GM18520 (cell line): ENCODE results near the gene PHACTR1.

Experiments
- ATAC-seq: cut with Tn5 transposase; IDR thresholded peaks from one replicate; pipeline ENCODE4 v1.9.1; 2021; ENCODE audit not compliant: unreplicated experiment

Gene PHACTR1

DNA sequence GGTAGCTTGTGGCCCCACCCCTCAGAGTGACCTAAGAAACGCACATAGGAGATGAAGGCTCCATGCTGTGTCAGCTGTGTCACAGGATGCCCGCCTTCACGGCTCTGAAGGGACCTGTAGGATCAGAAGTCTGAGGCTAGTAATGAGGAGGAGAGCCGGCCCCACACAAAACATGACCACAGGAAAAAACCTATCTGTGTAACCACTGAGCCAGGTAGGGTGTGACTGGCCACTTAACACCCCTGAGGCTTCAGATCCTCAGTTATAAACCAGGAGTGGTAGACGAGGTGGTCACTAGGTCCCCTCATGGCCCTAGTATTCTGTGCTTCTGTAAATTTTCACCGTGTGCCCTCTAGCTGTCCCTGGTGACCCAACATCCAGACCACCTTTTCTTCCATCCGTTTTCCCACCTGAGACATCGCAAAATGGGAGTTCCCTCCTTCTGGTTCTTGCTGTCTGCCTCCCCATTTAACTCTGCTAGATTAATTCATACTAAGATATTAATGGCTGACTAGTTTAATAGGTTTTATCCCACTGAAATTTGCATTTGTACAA is 558.9 kb downstream of the PHACTR1 start:
- ATAC-seq: no peak

DNA sequence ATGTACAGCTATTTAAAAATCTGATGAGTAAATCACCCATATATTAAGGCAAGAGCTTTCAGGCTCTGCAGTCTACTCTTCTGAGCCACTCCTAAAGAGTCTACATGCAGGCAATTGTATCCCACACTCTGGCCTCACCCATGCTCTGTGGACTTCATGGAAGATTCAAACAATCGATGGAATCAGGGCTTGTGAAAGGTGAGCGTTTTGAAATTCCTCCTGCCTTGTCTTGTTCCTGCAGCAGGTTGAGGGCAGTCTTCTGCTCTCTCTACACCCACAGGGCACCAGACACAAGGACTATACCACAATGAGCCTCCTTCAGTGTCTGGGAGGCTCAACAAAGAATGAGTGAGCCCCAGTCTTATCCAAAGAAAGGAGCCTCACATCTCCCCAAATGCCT is 560.7 kb downstream of the PHACTR1 start:
- no peak for ATAC-seq

DNA sequence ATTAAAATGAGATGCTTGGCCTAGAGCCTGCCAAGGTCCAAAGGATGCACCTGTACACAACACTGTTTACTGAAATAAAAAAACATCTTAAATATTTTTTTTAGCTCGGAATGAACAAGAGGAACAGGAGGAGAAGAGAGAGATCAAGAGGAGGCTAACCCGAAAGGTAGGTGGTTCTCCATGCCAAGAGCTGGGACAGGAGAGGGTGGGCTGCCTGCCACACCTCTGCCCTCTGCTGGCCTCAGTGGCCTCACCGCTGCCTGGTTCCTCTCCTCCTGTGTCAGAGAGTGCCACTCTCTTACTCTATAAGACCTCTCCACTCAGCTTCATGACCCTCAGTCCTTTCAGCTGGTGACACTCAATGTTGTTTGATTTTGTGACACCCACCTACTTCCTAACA is 561.6 kb downstream of the PHACTR1 start:
- ATAC-seq: no peak

DNA sequence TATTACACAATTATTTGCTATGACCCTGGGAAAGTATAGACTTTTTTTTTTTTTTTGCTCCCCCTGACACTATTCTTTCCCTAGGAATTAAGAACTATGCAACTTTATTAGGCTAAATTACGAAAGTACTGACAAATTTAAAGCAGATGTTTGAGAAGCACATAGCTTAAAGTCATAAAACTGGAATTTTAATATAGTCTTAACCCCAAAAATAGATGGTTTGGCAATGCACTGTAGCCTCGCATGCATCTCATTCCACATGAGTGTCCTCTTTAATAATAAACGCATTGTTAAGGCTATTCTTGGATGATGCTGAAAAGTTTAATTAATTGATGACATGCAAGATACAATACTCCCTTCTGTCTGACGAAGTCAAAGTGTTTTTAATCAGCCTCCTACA is 562.4 kb downstream of the PHACTR1 start:
- no peak for ATAC-seq

DNA sequence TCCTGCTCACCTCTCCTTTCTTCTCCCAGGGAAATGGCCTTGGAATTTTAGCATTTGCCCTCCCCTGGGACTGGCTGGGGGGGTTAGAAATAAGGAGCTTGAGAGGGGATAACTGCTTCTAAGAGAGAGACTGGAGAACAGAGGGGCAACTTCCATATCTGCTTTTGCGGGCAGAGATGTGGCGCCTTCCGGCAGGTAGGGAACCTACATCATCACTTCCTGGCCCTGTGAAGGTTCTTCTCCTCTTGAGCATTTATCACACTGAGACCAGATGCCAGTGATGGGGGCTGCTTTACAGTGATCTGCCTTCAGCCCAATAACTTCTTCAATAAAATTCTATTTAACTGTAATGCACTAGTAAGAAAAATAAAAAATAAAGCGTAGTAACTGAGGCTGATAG is 563.7 kb downstream of the PHACTR1 start:
- ATAC-seq: no peak

DNA sequence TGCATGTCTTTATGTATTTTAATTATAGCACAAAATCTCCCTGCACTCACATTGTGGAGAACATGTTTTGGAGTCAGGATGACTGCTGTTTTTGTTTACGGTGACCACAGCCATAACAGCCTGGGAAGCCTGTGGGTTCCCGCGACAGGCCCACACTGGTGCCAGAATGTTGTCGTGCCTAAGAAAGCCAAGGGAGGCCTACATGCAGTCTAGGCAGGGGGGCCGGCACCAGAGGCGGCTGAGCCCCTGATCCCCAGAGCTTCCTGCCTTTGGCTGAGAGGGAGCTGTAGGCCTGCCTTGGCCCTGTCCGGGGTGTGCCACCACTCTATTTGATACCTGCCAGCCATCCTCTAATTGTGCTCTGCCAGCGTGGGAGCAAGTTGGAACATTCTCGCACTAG is 565.1 kb downstream of the PHACTR1 start:
- no peak for ATAC-seq

DNA sequence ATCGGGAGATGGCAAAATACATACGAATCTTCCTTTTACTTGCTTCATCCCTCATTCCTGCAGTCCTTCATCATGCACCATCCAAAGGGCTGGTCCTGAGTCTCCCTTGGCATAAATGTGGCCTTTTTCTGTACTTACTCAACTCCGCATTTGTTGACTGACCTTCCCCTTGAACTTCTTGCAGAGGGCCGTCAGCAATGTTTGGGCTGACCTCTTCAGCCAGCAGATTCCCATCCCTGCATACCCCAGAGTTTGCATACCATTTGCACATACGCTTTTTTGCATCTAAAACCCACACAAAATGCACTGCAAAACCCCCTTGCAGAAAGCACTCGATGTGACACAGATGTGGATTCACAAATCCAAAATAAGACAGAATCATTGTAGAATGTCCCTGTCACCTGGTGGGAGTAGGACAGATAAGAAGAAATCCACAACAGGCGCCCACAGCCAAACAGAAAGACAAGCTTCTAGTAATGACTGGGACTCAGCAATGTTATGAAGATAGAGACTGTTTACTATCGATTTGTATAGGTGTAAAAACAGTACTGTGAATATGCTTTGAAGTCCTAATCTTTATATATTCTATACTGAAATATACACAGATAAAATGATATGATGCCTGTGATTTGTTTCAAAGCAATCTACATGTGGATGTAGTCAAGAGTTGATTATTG is 566.0 kb downstream of the PHACTR1 start:
- ATAC-seq: no peak

DNA sequence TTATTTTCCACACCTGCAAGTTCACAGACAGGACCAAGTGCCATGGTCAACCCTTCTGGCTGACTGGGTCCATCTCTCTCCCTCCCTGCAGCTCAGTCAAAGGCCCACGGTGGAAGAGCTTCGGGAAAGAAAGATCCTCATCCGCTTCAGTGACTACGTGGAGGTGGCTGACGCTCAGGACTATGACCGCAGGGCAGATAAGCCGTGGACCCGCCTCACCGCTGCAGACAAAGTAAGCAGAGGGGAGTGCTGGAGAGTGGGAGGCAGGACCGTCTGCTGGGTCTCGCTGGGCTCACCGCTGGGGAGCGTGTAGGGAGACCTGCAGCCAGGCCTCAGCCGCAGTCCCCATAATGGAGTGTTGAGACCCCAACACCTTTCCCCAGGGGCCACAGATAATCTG is 566.8 kb downstream of the PHACTR1 start:
- ATAC-seq: no peak

DNA sequence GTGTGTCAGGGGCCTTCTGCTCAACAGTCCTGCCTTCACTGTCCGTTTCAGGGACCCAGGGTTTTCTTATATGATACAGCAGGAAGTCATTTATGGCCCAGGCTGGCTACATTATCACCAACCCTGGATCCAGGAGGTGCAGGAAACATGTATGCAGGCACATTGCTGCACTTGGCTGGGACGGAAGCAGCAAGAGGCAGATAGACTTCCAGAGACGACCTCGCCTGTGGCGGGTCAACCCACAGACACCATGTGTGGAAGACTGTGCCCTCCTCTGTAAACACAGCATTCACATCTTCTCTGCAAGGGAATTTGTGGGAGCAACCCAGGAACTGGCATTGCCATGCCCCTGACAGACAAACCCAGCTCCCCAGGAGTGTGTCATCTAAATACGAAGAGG is 568.1 kb downstream of the PHACTR1 start:
- no peak for ATAC-seq

DNA sequence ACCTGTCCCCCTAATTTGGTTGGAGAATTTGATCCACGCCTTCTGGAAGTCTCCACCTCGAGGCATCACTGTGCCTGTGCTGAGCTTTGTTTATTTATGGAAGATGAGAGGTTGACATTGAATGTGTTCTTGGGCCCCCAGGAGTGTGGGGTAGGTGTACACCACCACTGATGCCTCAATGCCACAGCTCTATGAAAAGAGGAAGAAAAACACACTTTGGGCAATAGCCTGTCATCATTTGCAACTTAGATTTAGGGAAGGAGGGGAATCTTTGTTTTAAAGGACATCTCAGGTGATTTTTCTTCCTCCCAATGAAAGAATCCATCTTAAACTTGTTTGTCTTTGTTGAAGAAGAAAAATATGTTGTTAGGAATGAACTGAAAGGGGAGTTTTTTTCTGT is 569.1 kb downstream of the PHACTR1 start:
- no peak for ATAC-seq

DNA sequence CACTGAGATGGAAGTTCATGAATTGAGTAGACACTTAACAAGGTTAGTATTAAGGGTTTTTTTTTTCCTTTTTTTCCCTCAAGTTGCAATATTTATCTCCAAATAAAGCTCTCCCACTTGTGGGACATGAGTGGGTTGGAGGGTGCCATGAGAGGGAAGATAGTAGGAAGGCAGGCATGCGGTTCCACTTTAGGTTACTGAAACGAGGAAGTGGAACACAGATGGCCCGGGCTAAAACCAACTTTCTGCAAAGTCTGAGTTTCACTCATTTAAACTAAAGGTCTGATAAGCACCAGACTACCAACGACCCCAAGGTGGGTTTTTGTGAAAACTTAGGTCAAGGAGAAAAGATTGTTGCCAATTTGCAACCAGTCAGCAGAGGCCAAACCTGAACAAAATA is 569.6 kb downstream of the PHACTR1 start:
- ATAC-seq: no peak

DNA sequence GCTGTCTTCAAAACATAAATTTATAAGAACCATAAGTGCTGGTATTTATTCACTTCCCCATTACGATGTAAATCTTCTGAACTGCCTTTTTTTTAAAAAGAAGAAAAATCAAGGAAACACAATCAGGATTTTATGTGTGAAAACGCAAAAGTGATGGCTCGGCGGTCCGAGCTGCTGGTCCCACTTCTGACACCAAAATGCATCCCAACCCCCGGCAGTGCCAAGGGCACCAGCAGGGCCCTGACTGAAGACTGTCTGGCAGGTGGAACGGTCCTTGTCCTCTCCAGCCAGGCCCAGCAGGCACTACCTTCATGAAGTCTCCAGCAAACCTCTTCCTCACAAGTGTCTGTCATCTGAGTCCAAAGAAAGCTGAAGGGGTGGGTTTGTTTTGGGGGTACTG is 570.5 kb downstream of the PHACTR1 start:
- ATAC-seq: no peak

DNA sequence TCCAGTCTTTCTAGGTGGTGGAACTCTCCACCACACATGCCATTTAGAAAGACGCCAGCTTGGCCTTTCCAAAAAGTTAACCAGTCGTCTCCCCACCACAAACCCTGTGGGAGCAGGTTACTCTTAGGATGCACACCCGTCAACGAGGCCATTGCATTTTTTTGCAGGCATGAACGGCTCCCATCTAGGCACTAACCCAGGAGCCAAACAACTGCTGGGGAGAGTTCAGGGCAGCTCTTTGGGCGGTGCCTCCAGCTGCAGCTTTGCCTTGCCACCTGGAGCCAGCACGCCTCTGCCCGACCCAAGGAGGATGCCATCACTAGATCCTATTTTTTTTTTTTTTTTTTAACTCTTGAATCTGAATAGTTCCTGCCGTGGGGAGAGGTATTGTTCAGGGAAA is 571.9 kb downstream of the PHACTR1 start:
- no peak for ATAC-seq

DNA sequence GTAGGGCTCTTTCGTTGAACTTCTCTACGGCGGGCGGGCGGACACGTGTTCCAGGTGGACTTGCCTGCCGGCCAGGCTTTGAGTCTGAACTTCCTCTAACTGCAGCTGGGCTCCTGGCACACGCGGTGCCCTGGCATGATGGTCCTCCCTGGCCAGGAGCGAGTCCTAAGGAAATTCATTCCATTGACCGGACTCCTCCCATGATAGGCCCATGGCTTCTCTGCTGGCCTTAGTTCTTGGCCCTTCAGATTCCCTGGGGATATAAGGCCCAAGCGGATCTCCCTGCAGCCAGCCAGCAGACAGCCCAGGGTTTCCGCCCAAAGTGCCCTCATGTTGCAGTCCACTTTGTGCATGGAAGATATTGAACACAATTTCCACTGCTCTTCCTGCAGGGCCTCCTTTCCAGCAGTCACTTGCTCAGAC is 572.4 kb downstream of the PHACTR1 start:
- ATAC-seq: no peak

DNA sequence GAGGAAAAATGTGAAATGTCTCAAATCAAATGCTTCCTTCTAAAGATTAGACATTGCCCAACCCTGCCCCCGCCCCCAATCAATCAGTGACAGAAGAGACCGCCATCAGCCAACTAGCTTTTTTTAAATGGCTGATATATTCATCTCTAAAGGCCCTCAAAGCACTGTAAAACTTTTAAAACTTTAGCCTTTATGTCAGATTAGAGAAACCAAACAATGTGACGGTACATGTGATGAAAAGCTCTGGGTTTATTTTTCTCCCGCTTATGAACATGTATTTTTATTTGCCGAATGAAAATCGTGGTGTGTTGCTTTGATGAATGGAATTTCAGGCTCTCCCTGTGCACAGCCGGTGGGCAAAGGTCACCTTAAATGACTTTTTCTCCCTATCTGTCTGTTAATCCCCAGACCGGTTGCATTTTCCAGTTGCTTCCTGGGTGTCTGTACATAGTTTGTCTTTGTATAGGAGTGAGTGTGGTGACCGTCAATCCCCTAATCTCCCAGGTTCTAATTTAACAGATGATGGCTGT is 573.3 kb downstream of the PHACTR1 start:
- no peak for ATAC-seq

DNA sequence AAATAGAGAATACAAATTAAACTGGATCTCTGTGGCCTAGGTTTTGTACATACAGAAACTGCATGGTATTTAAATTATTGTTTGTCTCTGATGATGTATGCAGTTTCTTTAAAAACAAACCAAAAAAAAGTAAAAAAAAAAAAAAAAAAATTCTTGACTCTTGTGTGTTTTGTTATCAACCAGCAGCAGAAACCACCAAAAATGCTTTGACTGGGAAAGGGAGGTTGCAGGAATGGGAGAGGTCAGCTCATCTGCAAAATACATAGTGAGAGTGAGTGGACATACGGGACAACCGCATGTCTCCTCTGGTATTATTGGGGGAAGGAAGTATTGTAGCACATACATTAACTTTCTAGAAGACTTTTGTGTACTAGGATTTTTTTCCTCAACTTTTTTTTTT is 573.8 kb downstream of the PHACTR1 start:
- no peak for ATAC-seq

DNA sequence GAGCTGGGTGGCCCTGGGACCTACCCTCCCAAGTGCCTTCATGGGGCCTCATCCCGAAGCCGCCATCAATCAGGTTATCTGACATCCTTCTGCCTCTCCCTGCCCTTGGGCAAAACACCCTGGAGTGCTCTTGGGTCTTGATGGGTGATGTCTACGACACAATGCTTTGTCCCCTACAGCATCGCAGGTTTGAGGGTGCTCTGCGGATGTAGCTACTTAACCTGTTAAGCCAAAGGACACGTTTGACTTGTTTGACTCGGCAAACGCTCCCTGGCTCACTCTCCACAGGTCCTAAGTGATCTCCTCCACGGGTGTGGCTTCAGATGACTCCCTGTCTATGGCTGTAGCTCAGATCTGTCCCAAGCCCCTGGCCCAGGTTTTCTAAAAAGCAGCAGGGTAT is 576.2 kb downstream of the PHACTR1 start:
- ATAC-seq: no peak

DNA sequence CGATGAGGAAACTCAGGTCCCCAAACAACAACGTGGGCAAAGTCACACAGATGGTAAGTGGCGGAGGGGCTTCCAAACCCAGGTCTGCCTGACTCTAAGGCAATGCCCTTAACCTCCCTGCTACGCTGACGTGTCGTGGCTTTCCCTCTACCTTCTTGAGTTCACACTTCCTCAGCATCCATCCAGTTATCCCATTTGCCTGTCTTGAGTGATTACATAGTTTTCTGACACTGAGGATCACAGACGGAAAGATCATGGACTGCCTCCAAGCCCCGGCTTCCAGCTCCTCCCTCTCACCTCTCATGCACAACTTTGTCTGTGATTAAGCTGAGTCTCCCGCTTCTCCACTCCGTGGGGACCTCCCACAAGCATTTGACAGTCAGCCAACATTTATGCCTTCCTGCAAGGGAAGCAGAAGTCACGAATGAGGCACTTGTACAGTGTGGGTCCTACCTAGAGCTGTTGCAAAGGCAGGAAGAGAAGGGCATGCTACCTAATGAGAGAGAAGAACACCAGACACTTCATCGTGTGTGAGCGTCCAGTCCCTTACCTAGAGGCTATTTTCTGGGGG is 578.0 kb downstream of the PHACTR1 start:
- no peak for ATAC-seq

DNA sequence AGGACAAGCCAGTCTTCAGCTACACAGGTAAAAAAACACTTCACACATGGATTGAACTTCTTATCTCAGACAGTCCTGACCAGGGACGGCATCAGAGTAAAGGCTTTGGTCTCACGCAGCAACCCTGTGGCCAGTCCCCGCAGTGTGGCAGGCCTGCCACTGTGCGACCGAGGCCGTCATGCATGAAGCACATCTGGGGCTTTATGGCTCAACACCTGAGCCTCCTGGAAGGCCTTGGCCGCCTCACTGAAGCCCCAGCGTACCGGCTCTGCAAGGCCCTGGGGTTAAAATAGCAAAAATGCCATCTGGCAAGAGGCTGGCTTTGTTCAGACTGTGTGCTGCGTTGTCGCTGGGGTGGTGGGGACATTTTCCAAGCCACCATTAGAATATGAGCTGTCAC is 579.0 kb downstream of the PHACTR1 start:
- ATAC-seq: no peak

DNA sequence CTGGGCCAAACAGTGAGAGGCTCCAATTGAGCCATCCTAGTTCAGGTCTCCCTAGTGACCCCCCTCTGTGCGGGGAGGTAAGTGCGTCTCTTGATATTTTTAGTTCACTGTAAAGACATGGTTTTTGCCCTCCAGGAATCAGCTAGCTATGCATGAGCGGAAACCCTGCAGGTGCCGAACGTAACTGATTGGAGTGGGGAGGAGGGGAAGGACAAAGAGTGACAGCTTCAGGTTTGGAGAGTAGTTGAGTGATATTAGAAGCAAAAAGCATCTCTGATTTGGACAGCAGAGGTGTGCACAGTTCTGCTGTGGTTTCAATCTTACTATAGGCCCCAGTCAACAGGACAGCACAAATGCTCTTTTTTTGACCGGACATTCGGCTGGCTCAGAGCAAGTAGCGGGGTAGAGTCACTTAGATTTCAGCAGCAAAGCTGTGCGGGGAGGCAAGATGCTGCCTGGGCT is 580.0 kb downstream of the PHACTR1 start:
- ATAC-seq: no peak

DNA sequence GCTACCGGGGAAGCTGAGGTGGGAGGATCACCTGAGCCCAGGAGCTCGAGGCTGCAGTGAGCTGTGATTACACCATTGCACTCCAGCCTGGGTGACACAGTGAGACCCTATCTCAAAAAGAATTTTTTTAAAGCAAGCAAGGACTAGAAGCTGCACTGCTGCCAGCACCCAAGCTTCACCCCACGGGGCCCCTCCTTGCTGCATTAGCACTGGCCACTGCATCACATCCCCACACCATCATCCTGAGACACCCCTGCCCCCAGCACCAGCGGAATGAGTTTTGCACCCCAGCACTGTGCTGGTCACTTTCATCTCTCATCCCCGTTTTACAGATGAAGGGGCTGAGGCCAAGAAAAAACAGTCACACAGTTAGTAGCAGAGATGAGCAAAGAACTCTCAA is 580.8 kb downstream of the PHACTR1 start:
- no peak for ATAC-seq

DNA sequence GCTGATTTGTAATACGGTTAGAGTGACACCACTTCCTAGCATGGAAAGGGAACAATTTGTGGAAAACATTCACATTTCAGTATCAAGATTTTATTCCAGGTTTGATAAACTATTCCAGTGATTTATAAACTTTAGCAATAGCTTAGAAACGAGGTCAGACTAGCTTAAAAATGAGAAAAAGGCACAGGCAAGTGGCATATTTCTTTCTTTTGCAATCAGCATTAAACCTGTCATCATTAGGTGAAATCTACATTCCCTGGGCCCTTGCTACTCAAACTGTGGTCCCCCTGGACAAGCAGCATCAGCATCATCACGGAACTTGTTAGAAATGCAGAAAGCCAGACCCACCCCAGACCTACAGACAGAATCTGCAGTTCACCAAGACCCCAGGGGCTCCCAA is 581.9 kb downstream of the PHACTR1 start:
- ATAC-seq: no peak

DNA sequence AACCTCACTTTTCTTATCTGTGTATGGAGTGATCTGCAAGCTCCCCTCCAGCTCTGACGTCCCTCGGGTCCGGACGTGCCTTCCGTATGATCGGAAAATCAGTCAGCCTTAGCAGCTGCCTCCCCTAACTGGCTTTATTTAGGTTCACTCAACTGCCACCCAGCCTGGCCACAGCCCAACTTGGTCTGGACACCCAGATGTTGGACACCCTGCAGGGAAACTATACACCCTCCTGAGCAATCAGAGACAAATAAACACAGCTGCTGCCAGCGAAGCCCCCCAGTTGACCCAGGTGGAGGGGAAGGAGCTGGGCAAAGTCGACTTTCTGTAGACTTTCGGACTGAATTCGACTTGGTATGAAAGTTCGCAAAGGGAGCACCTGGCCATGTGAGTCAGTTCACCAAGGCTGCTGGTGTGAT is 582.8 kb downstream of the PHACTR1 start:
- no peak for ATAC-seq
